ENCODE results near the gene SEPTIN12. TPM values are rescaled to one million over a fixed set of nuclear protein-coding genes. Genes with fewer than 3 reads are reported as not detected.

SEPTIN12 gene
- total RNA-seq, 1 donor from 2014 or later, result not detected

GRCh38 chr16:4802659-4803287 lies 14.6 kb upstream of the SEPTIN12 start:
- Mint-ChIP-seq H3K4me3 (ENCODE audit: unreplicated experiment) (peak overlapping the region; percentile 82), H3K27ac (ENCODE audit: unreplicated experiment) (peak overlapping the region; percentile 87), H3K4me1 (ENCODE audit: unreplicated experiment) (peaks cover 19% of the 10 kb centered on the region), H3K9me3 (ENCODE audit: unreplicated experiment) (no peaks in the 10 kb centered on the region), H3K27me3 (ENCODE audit: unreplicated experiment) (no peaks in the 10 kb centered on the region), H3K36me3 (ENCODE audit: unreplicated experiment) (peaks cover 18% of the 10 kb centered on the region)
- peak; percentile 18 for TF ChIP-seq CTCF (IDR thresholded peaks at IDR 0.05)
- DNase-seq (ENCODE audit: extremely low spot score, unreplicated experiment), result peak; percentile 96

- no peak for DNase-seq (ENCODE audit: extremely low spot score, unreplicated experiment)
- H3K4me3 Mint-ChIP-seq (ENCODE audit: unreplicated experiment), result peak within 1 kb of the TSS; percentile 84
- H3K27ac Mint-ChIP-seq (ENCODE audit: unreplicated experiment), result peak within 1 kb of the TSS; percentile 87
- peaks cover 11% of the 10 kb centered on the region for H3K36me3 Mint-ChIP-seq (ENCODE audit: unreplicated experiment)
- no peaks in the 10 kb centered on the region for H3K27me3 Mint-ChIP-seq (ENCODE audit: unreplicated experiment)
- H3K4me1 Mint-ChIP-seq (ENCODE audit: unreplicated experiment), result peaks cover 19% of the 10 kb centered on the region
- TF ChIP-seq CTCF (IDR thresholded peaks at IDR 0.05), result no peak
- H3K9me3 Mint-ChIP-seq (ENCODE audit: unreplicated experiment), result no peaks in the 10 kb centered on the region
These were observed 14.0 kb upstream of the SEPTIN12 start, which contains the start of gene ROGDI for GRCh38 chr16:4801962-4802658. Gene ROGDI (minus strand): TSS chr16:4802633. CDS start chr16:4802571, 62 bp downstream.

GRCh38 chr16:4801051-4801961 lies 13.2 kb upstream of the SEPTIN12 start:
- Mint-ChIP-seq H3K27ac (ENCODE audit: unreplicated experiment) (no peak overlapping the region), H3K4me1 (ENCODE audit: unreplicated experiment) (peaks cover 19% of the 10 kb centered on the region), H3K27me3 (ENCODE audit: unreplicated experiment) (no peaks in the 10 kb centered on the region), H3K9me3 (ENCODE audit: unreplicated experiment) (no peaks in the 10 kb centered on the region), H3K4me3 (ENCODE audit: unreplicated experiment) (peak overlapping the region; percentile 84), H3K36me3 (ENCODE audit: unreplicated experiment) (peaks cover 10% of the 10 kb centered on the region)
- no peak for DNase-seq (ENCODE audit: extremely low spot score, unreplicated experiment)
- TF ChIP-seq CTCF (IDR thresholded peaks at IDR 0.05), result no peak

GRCh38 chr16:4800290-4801041 lies 12.3 kb upstream of the SEPTIN12 start:
- no peak overlapping the region for H3K27ac Mint-ChIP-seq (ENCODE audit: unreplicated experiment)
- peak overlapping the region; percentile 48 for H3K4me3 Mint-ChIP-seq (ENCODE audit: unreplicated experiment)
- TF ChIP-seq CTCF (IDR thresholded peaks at IDR 0.05), result no peak
- peaks cover 19% of the 10 kb centered on the region for H3K4me1 Mint-ChIP-seq (ENCODE audit: unreplicated experiment)
- DNase-seq (ENCODE audit: extremely low spot score, unreplicated experiment), result no peak
- no peaks in the 10 kb centered on the region for H3K9me3 Mint-ChIP-seq (ENCODE audit: unreplicated experiment)
- no peaks in the 10 kb centered on the region for H3K27me3 Mint-ChIP-seq (ENCODE audit: unreplicated experiment)
- H3K36me3 Mint-ChIP-seq (ENCODE audit: unreplicated experiment), result peaks cover 8% of the 10 kb centered on the region

All from osteocyte (in vitro differentiated cells).